IMR-90 (cell line): ENCODE data around the gene KL.

ENCODE experiments used
- BHLHE40 ChIP-seq: fragments of 150-350 bp; IDR thresholded peaks from 2 replicates; pipeline ENCODE4 v1.6.1; 2016; ENCODE audit warnings: mild to moderate bottlenecking, low read depth, low read length
- CEBPB ChIP-seq: IDR thresholded peaks from 2 replicates; pipeline ENCODE4 v1.6.1; 2012; ENCODE audit warnings: low read depth, low read length, improper control_type of control experiment
- CHD1 ChIP-seq: IDR thresholded peaks from 2 replicates; pipeline ENCODE4 v1.6.1; 2012; ENCODE audit warnings: low read depth, low read length, improper control_type of control experiment
- CTCF ChIP-seq: conservative IDR thresholded peaks from 2 replicates; pipeline ENCODE4 v1.5.1; 2012; ENCODE audit warnings: mild to moderate bottlenecking, low read depth, low read length, improper control_type of control experiment
- MXI1 ChIP-seq: IDR thresholded peaks from 2 replicates; pipeline ENCODE4 v1.6.1; 2012; ENCODE audit warnings: low read depth, mild to moderate bottlenecking, low read length, moderate library complexity, borderline replicate concordance
- NFE2L2 ChIP-seq: fragments of 150-350 bp; IDR thresholded peaks from 2 replicates; pipeline ENCODE4 v1.6.1; 2016; ENCODE audit warnings: low read depth, mild to moderate bottlenecking, low read length
- POLR2A ChIP-seq: IDR thresholded peaks from 2 replicates; pipeline ENCODE4 v1.6.1; 2012; ENCODE audit warnings: mild to moderate bottlenecking, low read depth, low read length
- RAD21 ChIP-seq: IDR thresholded peaks from 2 replicates; pipeline ENCODE4 v1.6.1; 2012; ENCODE audit warnings: low read length, improper control_type of control experiment
- RFX5 ChIP-seq: IDR thresholded peaks from 2 replicates; pipeline ENCODE4 v1.8.0; 2012; ENCODE audit warnings: low read depth, mild to moderate bottlenecking, low read length, moderate library complexity
- SMC3 ChIP-seq: fragments of 150-350 bp; IDR thresholded peaks from 2 replicates; pipeline ENCODE4 v1.6.1; 2016; ENCODE audit warnings: low read depth, mild to moderate bottlenecking, antibody characterized with exemption, low read length, moderate library complexity

GRCh38 chr13:33016414-33017322 lies at the start of gene KL:
- TF ChIP-seq BHLHE40: no peak
- no peak for TF ChIP-seq CHD1
- no peak for TF ChIP-seq CTCF
- TF ChIP-seq MXI1: no peak
- TF ChIP-seq CEBPB: no peak
- no peak for TF ChIP-seq NFE2L2
- TF ChIP-seq POLR2A: no peak
- TF ChIP-seq SMC3: no peak
- no peak for TF ChIP-seq RAD21
- TF ChIP-seq RFX5: no peak
